ENCODE data around the gene PLEKHB2.
"Not testable (repeated sequence)": the region's sequence is repeated elsewhere in the genome, so short reads cannot be mapped to it uniquely, and the experiment has no call there.

PLEKHB2 gene

DNA sequence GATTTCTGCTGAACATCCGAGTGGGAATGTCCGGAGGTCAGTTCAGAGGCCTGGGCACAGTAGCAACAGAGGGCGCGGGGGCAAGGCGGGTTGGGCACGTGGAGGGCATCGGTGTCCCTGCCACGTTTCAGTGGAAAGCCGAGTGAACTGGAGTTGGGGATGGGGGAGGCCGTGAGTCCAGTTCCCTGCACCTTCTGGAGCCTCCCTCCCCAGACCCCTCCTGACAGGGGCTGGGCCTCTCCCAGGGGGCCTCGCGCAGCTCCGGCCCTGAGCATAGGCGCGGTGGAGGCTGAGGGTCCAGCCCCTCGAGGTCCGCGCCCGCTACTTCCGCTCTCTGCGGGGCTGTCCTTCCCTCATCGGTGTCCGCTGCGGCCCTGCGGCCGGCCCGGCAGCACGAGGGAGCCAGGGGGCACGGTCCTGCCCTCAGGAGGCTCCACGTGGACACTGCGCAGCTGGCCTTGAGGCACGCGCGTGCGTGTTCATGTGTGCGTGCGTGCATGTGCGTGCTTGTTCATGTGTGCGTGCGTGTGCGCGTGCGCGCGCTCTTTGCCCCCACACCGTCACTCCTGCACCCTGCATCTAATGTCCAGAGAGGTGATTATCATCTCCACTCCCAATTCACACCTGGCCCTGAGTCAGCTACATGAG is 50.2 kb downstream of the PLEKHB2 start:
- Histone ChIP-seq H3K4me3 (no peak overlapping the region), H3K27ac (no peak overlapping the region), H3K9me3 (ENCODE audit: low read depth, low read length) (no peaks in the 10 kb centered on the region), H3K9ac (ENCODE audit: insufficient read length) (no peak overlapping the region), H3K36me3 (ENCODE audit: insufficient read depth, low read length) (0 out of 2 replicates have a peak, but pooled peaks cover 4% of the 10 kb centered on the region)
- TF ChIP-seq FOXP2 (optimal IDR thresholded peaks at IDR 0.05; ENCODE audit: control extremely low read depth, extremely low read length, insufficient read depth), result no peak
- TF ChIP-seq POLR2AphosphoS5 (IDR thresholded peaks at IDR 0.05; ENCODE audit: borderline replicate concordance, low read depth, low read length), result no peak
- no peak for TF ChIP-seq EZH2 (IDR thresholded peaks at IDR 0.05)
- DNase-seq (ENCODE audit: low read depth, low spot score), result no peak

DNA sequence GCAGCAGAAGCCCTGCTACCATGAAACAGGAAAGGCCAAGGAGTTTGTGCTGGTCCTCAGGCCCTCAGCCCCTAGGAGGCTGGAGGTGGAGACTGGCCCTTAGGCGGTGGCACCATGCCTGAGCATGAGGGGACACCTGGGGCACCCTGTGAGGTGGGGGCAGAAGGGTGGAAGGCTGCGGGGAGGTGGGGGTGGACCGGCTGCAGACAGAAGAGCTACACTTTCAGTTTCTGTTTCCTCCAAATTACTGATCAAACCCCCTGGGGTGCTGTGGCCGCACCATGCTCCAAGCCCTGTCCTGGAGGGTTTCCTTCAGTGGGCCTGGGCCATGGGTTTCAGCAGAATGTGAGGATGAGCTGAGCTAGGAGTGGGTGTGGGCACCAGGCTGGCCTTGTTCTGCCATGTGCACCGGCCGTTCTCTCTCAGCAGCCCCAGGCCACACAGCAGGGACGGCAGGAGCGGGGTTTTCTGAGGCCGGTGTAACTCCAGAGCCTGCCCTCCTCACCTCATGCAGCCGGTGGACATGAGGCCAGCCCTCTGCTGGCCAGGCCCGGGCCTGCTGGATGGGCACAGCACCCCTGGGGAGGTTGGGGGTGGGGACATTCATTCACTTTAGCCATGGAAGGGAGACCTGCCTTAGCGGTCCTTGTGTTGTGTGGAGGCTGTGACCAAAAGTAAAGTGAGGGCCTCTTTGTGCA is 51.5 kb downstream of the PLEKHB2 start:
- Histone ChIP-seq H3K4me3 (no peak overlapping the region), H3K9me3 (ENCODE audit: low read depth, low read length) (no peaks in the 10 kb centered on the region), H3K27ac (no peak overlapping the region), H3K9ac (ENCODE audit: insufficient read length) (no peak overlapping the region), H3K36me3 (ENCODE audit: insufficient read depth, low read length) (no peaks in the 10 kb centered on the region)
- DNase-seq (ENCODE audit: low read depth, low spot score), result no peak
- no peak for TF ChIP-seq FOXP2 (optimal IDR thresholded peaks at IDR 0.05; ENCODE audit: control extremely low read depth, extremely low read length, insufficient read depth)
- no peak for TF ChIP-seq EZH2 (IDR thresholded peaks at IDR 0.05)
- TF ChIP-seq POLR2AphosphoS5 (IDR thresholded peaks at IDR 0.05; ENCODE audit: borderline replicate concordance, low read depth, low read length), result no peak

DNA sequence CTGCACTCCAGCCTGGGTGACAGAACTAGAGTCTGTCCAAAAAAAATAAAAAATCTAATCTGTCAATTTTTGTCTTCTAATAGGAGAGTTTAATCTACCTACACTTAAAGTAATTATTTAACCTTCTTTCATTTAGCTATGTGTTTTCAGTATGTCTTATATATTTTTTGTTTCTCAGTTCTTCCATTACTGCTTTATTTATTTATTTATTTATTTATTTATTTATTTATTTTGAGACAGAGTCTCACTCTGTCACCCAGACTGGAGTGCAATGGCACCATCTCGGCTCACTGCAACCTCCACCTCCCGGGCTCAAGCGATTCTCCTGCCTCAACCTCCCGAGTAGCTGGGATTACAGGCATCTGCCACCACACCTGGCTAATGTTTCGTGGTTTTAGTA is 60.4 kb downstream of the PLEKHB2 start:
- not testable (repeated sequence) for H3K9ac ChIP-seq (ENCODE audit: insufficient read length); H3K27ac ChIP-seq; H3K36me3 ChIP-seq (ENCODE audit: insufficient read depth, low read length); DNase-seq (ENCODE audit: low read depth, low spot score); H3K4me3 ChIP-seq; H3K9me3 ChIP-seq (ENCODE audit: low read depth, low read length)

DNA sequence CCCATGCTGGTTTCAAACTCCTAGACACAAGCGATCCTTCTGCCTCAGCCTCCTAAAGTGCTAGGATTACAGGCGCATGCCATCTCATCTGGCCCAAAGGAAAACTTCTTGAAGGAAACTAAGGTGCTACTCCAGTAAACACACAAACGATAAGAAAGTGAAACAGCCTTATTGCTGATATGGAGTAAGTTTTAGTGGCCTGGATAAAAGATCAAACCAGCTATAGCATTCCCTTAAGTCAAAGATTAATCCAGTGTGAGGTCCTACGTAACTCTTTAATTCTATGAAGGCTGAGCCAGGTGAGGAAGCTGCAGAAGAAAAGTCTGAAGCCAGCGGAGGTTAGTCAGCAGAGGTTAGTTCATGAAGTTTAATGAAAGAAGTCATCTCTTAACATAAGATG is 63.4 kb downstream of the PLEKHB2 start:
- no peak overlapping the region for H3K9ac ChIP-seq (ENCODE audit: insufficient read length)
- TF ChIP-seq EZH2 (IDR thresholded peaks at IDR 0.05) (no peak), FOXP2 (optimal IDR thresholded peaks at IDR 0.05; ENCODE audit: control extremely low read depth, extremely low read length, insufficient read depth) (no peak), POLR2AphosphoS5 (IDR thresholded peaks at IDR 0.05; ENCODE audit: borderline replicate concordance, low read depth, low read length) (no peak)
- no peaks in the 10 kb centered on the region for H3K9me3 ChIP-seq (ENCODE audit: low read depth, low read length)
- H3K36me3 ChIP-seq (ENCODE audit: insufficient read depth, low read length), result no peaks in the 10 kb centered on the region
- H3K27ac ChIP-seq, result no peak overlapping the region
- no peak for DNase-seq (ENCODE audit: low read depth, low spot score)
- no peak overlapping the region for H3K4me3 ChIP-seq

DNA sequence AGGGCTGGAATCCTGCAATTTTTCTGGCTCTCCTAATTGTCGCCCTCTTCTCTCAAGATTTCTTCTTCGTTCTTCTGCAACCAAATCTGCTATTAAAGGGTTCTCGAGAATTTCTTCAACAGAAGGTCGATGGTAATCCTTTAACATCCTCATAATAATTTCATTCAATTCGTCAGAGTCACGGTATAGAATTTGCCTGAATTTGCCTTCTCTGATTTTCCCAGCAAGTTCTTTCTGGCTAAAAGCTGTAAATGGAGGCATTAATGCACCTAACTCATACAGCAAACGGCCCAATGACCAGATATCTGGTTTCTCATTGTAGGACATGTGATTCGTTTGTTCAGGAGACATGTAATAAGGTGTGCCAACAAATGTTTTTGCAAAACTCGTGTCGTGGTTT is 72.9 kb downstream of the PLEKHB2 start:
- not testable (repeated sequence) for DNase-seq (ENCODE audit: low read depth, low spot score); H3K27ac ChIP-seq; H3K9ac ChIP-seq (ENCODE audit: insufficient read length); H3K9me3 ChIP-seq (ENCODE audit: low read depth, low read length); H3K4me3 ChIP-seq; H3K36me3 ChIP-seq (ENCODE audit: insufficient read depth, low read length)

DNA sequence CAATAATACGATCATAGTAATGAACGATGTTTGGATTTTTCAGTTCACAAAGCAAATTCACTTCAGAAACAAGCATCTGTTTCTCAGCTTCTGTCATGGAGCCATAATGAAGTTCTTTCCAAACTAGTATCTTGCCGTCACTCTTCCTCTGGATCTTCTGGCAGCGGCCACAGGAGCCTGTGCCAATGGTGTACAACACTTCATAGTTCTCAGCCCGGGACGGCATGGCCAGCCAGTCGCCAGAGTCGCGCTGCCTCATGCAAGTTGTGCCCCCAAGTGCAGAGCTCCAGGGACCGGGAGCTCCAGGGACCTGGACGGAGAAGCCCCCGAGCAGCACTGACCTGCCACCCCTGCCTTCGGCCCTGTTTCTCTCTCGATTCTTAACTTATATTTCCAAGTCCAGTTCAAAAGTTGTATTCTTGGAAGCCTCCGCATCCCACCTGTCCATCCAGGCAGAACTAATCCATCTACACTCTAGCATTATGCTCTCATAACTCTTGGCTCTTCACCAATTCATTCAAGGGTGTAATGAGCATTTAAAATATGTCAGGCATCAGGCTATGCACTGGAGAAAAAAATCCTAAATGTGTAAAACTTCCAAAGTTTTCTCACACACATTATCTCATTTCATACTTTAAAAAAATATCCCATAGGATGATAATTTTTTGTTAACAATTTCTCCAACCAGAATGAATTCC is 73.7 kb downstream of the PLEKHB2 start:
- not testable (repeated sequence) for H3K36me3 ChIP-seq (ENCODE audit: insufficient read depth, low read length); H3K27ac ChIP-seq; H3K9ac ChIP-seq (ENCODE audit: insufficient read length); DNase-seq (ENCODE audit: low read depth, low spot score); H3K9me3 ChIP-seq (ENCODE audit: low read depth, low read length); H3K4me3 ChIP-seq

DNA sequence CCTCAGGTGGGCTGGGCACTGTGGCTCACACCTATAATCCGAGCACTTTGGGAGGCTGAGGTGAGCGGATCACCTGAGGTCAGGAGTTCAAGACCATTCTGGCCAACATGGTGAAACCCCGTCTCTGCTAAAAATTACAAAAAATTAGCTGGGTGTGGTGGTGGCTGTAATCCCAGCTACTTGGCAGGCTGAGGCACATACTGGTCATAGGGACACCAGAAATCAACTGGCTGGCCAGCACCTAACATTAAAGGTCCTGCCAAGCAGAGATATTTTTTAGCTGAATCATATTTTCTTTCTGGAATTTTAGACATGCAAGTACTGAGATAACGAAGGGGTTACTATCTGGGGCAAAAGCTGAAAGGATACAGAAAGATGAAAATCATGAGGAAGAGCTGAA is 76.3 kb downstream of the PLEKHB2 start:
- not testable (repeated sequence) for DNase-seq (ENCODE audit: low read depth, low spot score); H3K4me3 ChIP-seq; H3K36me3 ChIP-seq (ENCODE audit: insufficient read depth, low read length); H3K9me3 ChIP-seq (ENCODE audit: low read depth, low read length); H3K9ac ChIP-seq (ENCODE audit: insufficient read length); H3K27ac ChIP-seq

DNA sequence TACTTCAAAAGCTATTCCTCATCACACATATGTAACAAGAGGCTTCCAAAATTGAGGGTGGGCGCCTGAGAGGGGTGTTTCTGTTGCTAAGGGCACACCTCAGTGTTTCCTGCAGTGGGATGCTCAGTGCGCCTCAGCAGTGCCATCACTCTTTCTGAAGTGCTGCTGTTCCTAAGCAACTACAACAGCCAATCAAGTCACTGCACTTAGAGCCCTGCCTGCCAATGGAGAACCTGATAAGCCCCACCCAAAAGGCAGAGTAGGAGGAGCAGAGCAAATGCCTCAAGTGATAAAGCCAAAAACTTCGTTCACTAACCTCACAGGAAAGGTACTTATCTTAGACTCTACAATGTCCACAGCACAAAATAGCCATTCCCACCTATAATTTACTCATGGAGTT is 88.3 kb downstream of the PLEKHB2 start:
- H3K36me3 ChIP-seq (ENCODE audit: insufficient read depth, low read length); H3K9me3 ChIP-seq (ENCODE audit: low read depth, low read length); H3K27ac ChIP-seq; DNase-seq (ENCODE audit: low read depth, low spot score); H3K9ac ChIP-seq (ENCODE audit: insufficient read length); H3K4me3 ChIP-seq: not testable (repeated sequence)

DNA sequence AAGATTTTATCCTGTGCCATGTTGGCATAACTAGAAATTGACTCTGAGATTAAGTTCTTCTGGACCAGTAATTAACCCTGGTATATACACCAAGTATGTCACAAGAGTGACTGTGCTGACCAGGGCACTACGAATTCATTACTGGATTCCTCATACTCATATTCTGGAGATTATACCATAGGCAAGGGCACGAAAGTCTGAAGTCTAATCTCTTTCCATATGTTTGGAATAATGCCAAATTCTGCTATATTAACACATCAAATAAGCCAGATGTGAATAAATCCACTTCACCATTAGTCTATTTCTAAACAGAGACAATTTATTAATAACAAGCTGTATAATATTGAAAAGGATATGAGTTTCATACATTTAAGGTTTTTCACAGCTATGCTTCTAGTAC is 91.0 kb downstream of the PLEKHB2 start:
- H3K36me3 ChIP-seq (ENCODE audit: insufficient read depth, low read length); H3K9ac ChIP-seq (ENCODE audit: insufficient read length); H3K27ac ChIP-seq; DNase-seq (ENCODE audit: low read depth, low spot score); H3K4me3 ChIP-seq; H3K9me3 ChIP-seq (ENCODE audit: low read depth, low read length): not testable (repeated sequence)
